DND-41 (cell line): ENCODE measurements around the gene FAM151A.

ENCODE experiments used
- ATAC-seq: fragments of 200-7000 bp; cut with Tn5 transposase; 3 replicates; pipeline ENCODE4 v1.9.1; 2021; ENCODE audit warnings: low read depth; ENCODE audit not compliant: insufficient read depth
- DNase-seq: peaks from one replicate; pipeline ENCODE4 v3.0.0-alpha.2; 2020
- H2AFZ ChIP-seq: 2 replicates; pipeline ENCODE4 v1.6.0; 2012; ENCODE audit warnings: low read depth, low read length
- H3K27ac ChIP-seq: 2 replicates; pipeline ENCODE4 v1.5.1; 2012; ENCODE audit warnings: low read length, inconsistent platforms
- H3K27me3 ChIP-seq: fragments of 200-600 bp; sonication (generic); 2 replicates; pipeline ENCODE4 v1.6.0; 2012; ENCODE audit warnings: low read length, mild to moderate bottlenecking, inconsistent platforms; ENCODE audit not compliant: insufficient read depth, poor library complexity
- H3K36me3 ChIP-seq: 2 replicates; pipeline ENCODE4 v1.5.1; 2012; ENCODE audit warnings: low read length, inconsistent platforms; ENCODE audit not compliant: insufficient read depth
- H3K4me1 ChIP-seq: 2 replicates; pipeline ENCODE4 v1.5.1; 2012; ENCODE audit warnings: mild to moderate bottlenecking, low read length; ENCODE audit not compliant: insufficient read depth
- H3K4me2 ChIP-seq: 2 replicates; pipeline ENCODE4 v1.6.0; 2012; ENCODE audit warnings: mild to moderate bottlenecking, moderate library complexity, low read length, inconsistent platforms; ENCODE audit not compliant: insufficient read depth
- H3K4me3 ChIP-seq, 2 experiments: fragments of 200-600 bp in 1 of 2; shearing (Covaris generic) in 1 of 2; 2 replicates each; pipeline ENCODE4 v1.5.1; 2012 to 2016; ENCODE audit warnings: inconsistent platforms in 2 of 2, low read length in 2 of 2, mild to moderate bottlenecking in 2 of 2, low read depth in 1 of 2, moderate library complexity in 1 of 2
- H3K79me2 ChIP-seq: 2 replicates; pipeline ENCODE4 v1.6.0; 2012; ENCODE audit warnings: low read length, inconsistent platforms; ENCODE audit not compliant: insufficient read depth
- H3K9ac ChIP-seq: 2 replicates; pipeline ENCODE4 v1.6.0; 2012; ENCODE audit warnings: low read depth, mild to moderate bottlenecking, inconsistent platforms, low read length, moderate library complexity
- H3K9me3 ChIP-seq: 2 replicates; pipeline ENCODE4 v1.5.1; 2012; ENCODE audit warnings: low read length, moderate library complexity, mild to moderate bottlenecking, inconsistent platforms; ENCODE audit not compliant: insufficient read depth, severe bottlenecking
- H4K20me1 ChIP-seq: 2 replicates; pipeline ENCODE4 v1.6.0; 2012; ENCODE audit warnings: low read length; ENCODE audit not compliant: insufficient read depth
- CTCF ChIP-seq: IDR thresholded peaks from 2 replicates; pipeline ENCODE4 v1.5.1; 2012; ENCODE audit warnings: borderline replicate concordance, low read length, moderate library complexity, mild to moderate bottlenecking; ENCODE audit not compliant: poor library complexity, severe bottlenecking; ENCODE audit errors: extremely low read depth
- EZH2 ChIP-seq: IDR thresholded peaks from 3 replicates; pipeline ENCODE4 v1.6.1; 2012; ENCODE audit warnings: borderline replicate concordance, low read depth, mild to moderate bottlenecking, moderate library complexity, low read length, inconsistent platforms; ENCODE audit not compliant: severe bottlenecking

FAM151A gene

GRCh38 chr1:54591127-54591756 lies 32.1 kb downstream of the FAM151A start:
- Histone ChIP-seq H3K9me3 (no peaks in the 10 kb centered on the region), H3K4me2 (no peak overlapping the region), H3K9ac (no peak overlapping the region), H3K27me3 (no peaks in the 10 kb centered on the region), H3K27ac (no peak overlapping the region), H2AFZ (no peak overlapping the region), H3K36me3 (no peaks in the 10 kb centered on the region), H3K4me1 (peaks cover 6% of the 10 kb centered on the region), H3K79me2 (no peaks in the 10 kb centered on the region), H4K20me1 (no peaks in the 10 kb centered on the region), H3K4me3 (no peak overlapping the region)
- no peak for TF ChIP-seq EZH2
- no peak for TF ChIP-seq CTCF
- ATAC-seq (no peak), DNase-seq (no peak)

- Histone ChIP-seq H3K4me2 (no peak overlapping the region), H3K9ac (no peak overlapping the region), H3K27me3 (no peaks in the 10 kb centered on the region), H4K20me1 (no peaks in the 10 kb centered on the region; the same call in 1 of the 2 replicates), H3K9me3 (no peaks in the 10 kb centered on the region), H3K27ac (no peak overlapping the region), H2AFZ (peak overlapping the region; percentile 54), H3K36me3 (no peaks in the 10 kb centered on the region), H3K79me2 (no peaks in the 10 kb centered on the region), H3K4me1 (peaks cover 6% of the 10 kb centered on the region), H3K4me3 (no peak overlapping the region)
- TF ChIP-seq EZH2 (no peak), CTCF (no peak)
- DNase-seq (peak; percentile 44), ATAC-seq (peak; percentile 93)
Observed at GRCh38 chr1:54588377-54588776, 34.9 kb downstream of the FAM151A start.

GRCh38 chr1:54585181-54586066 lies 37.9 kb downstream of the FAM151A start:
- TF ChIP-seq CTCF (no peak), EZH2 (no peak)

More at GRCh38 chr1:54585181-54586066, 37.9 kb downstream of the FAM151A start:
- no peaks in the 10 kb centered on the region for H3K9me3 ChIP-seq
- H2AFZ ChIP-seq, result no peak overlapping the region
- no peaks in the 10 kb centered on the region for H3K27me3 ChIP-seq
- DNase-seq (no peak), ATAC-seq (no peak)
- H3K79me2 ChIP-seq, result no peaks in the 10 kb centered on the region
- H3K27ac ChIP-seq, result no peak overlapping the region
- H4K20me1 ChIP-seq, result no peaks in the 10 kb centered on the region; the same call in 1 of the 2 replicates
- peaks cover 6% of the 10 kb centered on the region for H3K4me1 ChIP-seq
- no peak overlapping the region for H3K9ac ChIP-seq
- H3K4me3 ChIP-seq, result no peak overlapping the region
- H3K36me3 ChIP-seq, result no peaks in the 10 kb centered on the region
- H3K4me2 ChIP-seq, result no peak overlapping the region
